HEK293 (cell line): ENCODE measurements around the gene TMEM273.

Experiments used
- CTCF ChIA-PET: fragments of 350-600 bp; formaldehyde crosslinking; extraction: SDS; loops from one replicate; lab custom pipeline; 2021; ENCODE audit warnings: antibody characterized with exemption; lab: Yijun Ruan, JAX
- POLR2A ChIA-PET: fragments of 300-600 bp; formaldehyde crosslinking; extraction: SDS; loops from one replicate; lab custom pipeline; 2020; ENCODE audit warnings: antibody characterized with exemption, inconsistent platforms; lab: Yijun Ruan, JAX
- H3K27ac ChIP-seq: fragments of 200-500 bp; sonication (Bioruptor generic); 2 replicates; pipeline ENCODE4 v1.5.1; 2014; ENCODE audit warnings: low read depth, low read length, control low read depth, inconsistent platforms; ENCODE audit errors: extremely low read depth
- H3K36me3 ChIP-seq, 2 experiments: fragments of 200-500 bp in 1 of 2; sonication (Bioruptor generic) in 1 of 2; 1 replicate in 1 of 2; 2 replicates in 1 of 2; pipeline ENCODE4 v1.5.1; 2014 to 2017; ENCODE audit warnings: inconsistent platforms in 2 of 2, low read length in 2 of 2; ENCODE audit not compliant: control insufficient read depth in 2 of 2, insufficient read depth in 1 of 2
- H3K4me1 ChIP-seq: fragments of 200-500 bp; sonication (Bioruptor generic); 2 replicates; pipeline ENCODE4 v1.5.1; 2014; ENCODE audit warnings: mild to moderate bottlenecking, low read length, inconsistent platforms; ENCODE audit not compliant: control insufficient read depth, insufficient read depth
- H3K4me3 ChIP-seq: 2 replicates; pipeline ENCODE4 v1.5.1; 2011; ENCODE audit warnings: low read depth, mild to moderate bottlenecking, control low read depth, low read length, moderate library complexity
- H3K9me3 ChIP-seq: fragments of 200-500 bp; sonication (Bioruptor generic); 2 replicates; pipeline ENCODE4 v1.5.1; 2014; ENCODE audit warnings: low read depth, low read length, inconsistent platforms; ENCODE audit not compliant: control insufficient read depth, insufficient read depth
- AEBP2 ChIP-seq: fragments of 450-650 bp; formaldehyde crosslinking; IDR thresholded peaks from 2 replicates; pipeline ENCODE4 v1.5.1; 2016; ENCODE audit warnings: missing biosample characterization, missing genetic modification characterization, borderline replicate concordance
- GLI2 ChIP-seq: fragments of 450-650 bp; formaldehyde crosslinking; IDR thresholded peaks from 2 replicates; pipeline ENCODE4; 2017; ENCODE audit warnings: missing biosample characterization, missing genetic modification characterization, low read depth, borderline replicate concordance
- KLF7 ChIP-seq: fragments of 450-650 bp; formaldehyde crosslinking; IDR thresholded peaks from 2 replicates; pipeline ENCODE4 v1.5.1; 2016; ENCODE audit warnings: missing biosample characterization, missing genetic modification characterization, borderline replicate concordance
- MEIS1 ChIP-seq: sonication (generic); formaldehyde crosslinking; IDR thresholded peaks from 2 replicates; pipeline ENCODE4 v1.8.1; 2022; ENCODE audit warnings: missing genetic modification reagents, mild to moderate bottlenecking, borderline replicate concordance
- PBX3 ChIP-seq: sonication (generic); formaldehyde crosslinking; IDR thresholded peaks from 2 replicates; pipeline ENCODE4 v1.8.1; 2022; ENCODE audit warnings: mild to moderate bottlenecking, moderate library complexity, missing genetic modification reagents
- RBAK ChIP-seq: fragments of 450-650 bp; formaldehyde crosslinking; IDR thresholded peaks from 2 replicates; pipeline ENCODE4 v1.5.1; 2016; ENCODE audit warnings: missing biosample characterization, missing genetic modification characterization
- REPIN1 ChIP-seq: fragments of 450-650 bp; formaldehyde crosslinking; IDR thresholded peaks from 2 replicates; pipeline ENCODE4 v1.5.1; 2017; ENCODE audit warnings: missing biosample characterization, missing genetic modification characterization, low read depth
- SETDB1 ChIP-seq: IDR thresholded peaks from one replicate; pipeline ENCODE4 v1.6.1; 2017; ENCODE audit warnings: mild to moderate bottlenecking, low read length, moderate library complexity, mixed read lengths; ENCODE audit not compliant: insufficient read length
- WT1 ChIP-seq: fragments of 450-650 bp; formaldehyde crosslinking; IDR thresholded peaks from 2 replicates; pipeline ENCODE4 v1.5.1; 2016; ENCODE audit warnings: missing biosample characterization, missing genetic modification characterization
- ZBTB44 ChIP-seq: fragments of 450-650 bp; IDR thresholded peaks from 2 replicates; pipeline ENCODE4 v1.5.1; 2018; ENCODE audit warnings: missing biosample characterization, mild to moderate bottlenecking, missing genetic modification characterization
- ZFP3 ChIP-seq: fragments of 450-650 bp; formaldehyde crosslinking; IDR thresholded peaks from 2 replicates; pipeline ENCODE4 v1.5.1; 2016; ENCODE audit warnings: low read depth, missing biosample characterization, missing genetic modification characterization
- ZNF112 ChIP-seq: fragments of 450-650 bp; formaldehyde crosslinking; IDR thresholded peaks from 2 replicates; pipeline ENCODE4 v1.5.0; 2017; ENCODE audit warnings: missing biosample characterization, missing genetic modification characterization
- ZNF2 ChIP-seq: fragments of 450-650 bp; formaldehyde crosslinking; IDR thresholded peaks from 2 replicates; pipeline ENCODE4 v1.5.1; 2016; ENCODE audit warnings: missing biosample characterization, missing genetic modification characterization
- ZNF239 ChIP-seq: fragments of 450-650 bp; formaldehyde crosslinking; IDR thresholded peaks from 2 replicates; pipeline ENCODE4 v1.5.1; 2016; ENCODE audit warnings: missing biosample characterization, missing genetic modification characterization
- ZNF280D ChIP-seq: fragments of 450-650 bp; formaldehyde crosslinking; IDR thresholded peaks from 2 replicates; pipeline ENCODE4 v1.5.1; 2016; ENCODE audit warnings: missing biosample characterization, missing genetic modification characterization
- ZNF362 ChIP-seq: fragments of 450-650 bp; formaldehyde crosslinking; IDR thresholded peaks from 2 replicates; pipeline ENCODE4 v1.5.1; 2016; ENCODE audit warnings: missing biosample characterization, missing genetic modification characterization
- ZNF398 ChIP-seq: fragments of 450-650 bp; formaldehyde crosslinking; IDR thresholded peaks from 2 replicates; pipeline ENCODE4 v1.5.1; 2017; ENCODE audit warnings: missing biosample characterization, missing genetic modification characterization
- ZNF473 ChIP-seq: fragments of 450-650 bp; formaldehyde crosslinking; IDR thresholded peaks from 2 replicates; pipeline ENCODE4 v1.5.1; 2017; ENCODE audit warnings: missing biosample characterization, missing genetic modification characterization
- ZNF48 ChIP-seq: fragments of 450-650 bp; formaldehyde crosslinking; IDR thresholded peaks from 2 replicates; pipeline ENCODE4 v1.5.1; 2016; ENCODE audit warnings: missing biosample characterization, missing genetic modification characterization
- ZNF548 ChIP-seq: fragments of 450-650 bp; formaldehyde crosslinking; IDR thresholded peaks from 2 replicates; pipeline ENCODE4 v1.5.1; 2016; ENCODE audit warnings: missing biosample characterization, missing genetic modification characterization
- ZNF639 ChIP-seq: fragments of 450-650 bp; formaldehyde crosslinking; IDR thresholded peaks from 2 replicates; pipeline ENCODE4 v1.5.1; 2016; ENCODE audit warnings: missing biosample characterization, missing genetic modification characterization
- ZNF747 ChIP-seq: fragments of 450-650 bp; formaldehyde crosslinking; IDR thresholded peaks from 2 replicates; pipeline ENCODE4 v1.5.1; 2016; ENCODE audit warnings: missing biosample characterization, missing genetic modification characterization
- ZNF791 ChIP-seq: fragments of 450-650 bp; formaldehyde crosslinking; IDR thresholded peaks from 2 replicates; pipeline ENCODE4 v1.5.1; 2016; ENCODE audit warnings: missing biosample characterization, missing genetic modification characterization
- ZNF792 ChIP-seq: fragments of 450-650 bp; formaldehyde crosslinking; IDR thresholded peaks from 2 replicates; pipeline ENCODE4 v1.5.1; 2016; ENCODE audit warnings: missing biosample characterization, missing genetic modification characterization
- ZSCAN30 ChIP-seq: fragments of 450-650 bp; IDR thresholded peaks from 2 replicates; pipeline ENCODE4 v1.5.1; 2018; ENCODE audit warnings: missing biosample characterization, mild to moderate bottlenecking, missing genetic modification characterization, moderate library complexity

TMEM273 gene

GRCh38 chr10:49160110-49160509 is 28.1 kb downstream of the TMEM273 start (continued):
- TF ChIP-seq ZNF280D (tag by site-specific recombination), result no peak
- TF ChIP-seq PBX3 (CRISPR knock-in tag), result no peak
- TF ChIP-seq ZNF792, result no peak
- no peak for TF ChIP-seq REPIN1 (tag by site-specific recombination)
- no peak for TF ChIP-seq ZNF112 (tag by site-specific recombination)
- no peak for TF ChIP-seq ZNF2 (tag by site-specific recombination)
- TF ChIP-seq, all 188 proteins: peak for 0

- H3K36me3 ChIP-seq, result no peaks in the 10 kb centered on the region
- ChIA-PET CTCF (no interaction called here), POLR2A (no interaction called here)
- no peaks in the 10 kb centered on the region for H3K4me1 ChIP-seq
- no peak overlapping the region for H3K27ac ChIP-seq
- TF ChIP-seq ZFP3 (tag by site-specific recombination) (no peak), ZNF791 (tag by site-specific recombination) (no peak), ZNF398 (tag by site-specific recombination) (no peak), ZNF639 (no peak), WT1 (no peak), ZSCAN30 (tag by site-specific recombination) (no peak), SETDB1 (no peak), AEBP2 (no peak), ZNF239 (tag by site-specific recombination) (no peak), ZBTB44 (tag by site-specific recombination) (no peak), RBAK (tag by site-specific recombination) (no peak), KLF7 (no peak), MEIS1 (CRISPR knock-in tag) (no peak), ZNF48 (tag by site-specific recombination) (no peak), ZNF362 (no peak), GLI2 (no peak), ZNF548 (no peak), ZNF747 (tag by site-specific recombination) (no peak), ZNF473 (no peak)
- H3K9me3 ChIP-seq, result no peaks in the 10 kb centered on the region
- no peak overlapping the region for H3K4me3 ChIP-seq
Observed at GRCh38 chr10:49158915-49159314, 29.3 kb downstream of the TMEM273 start.
